Adrenal gland (tissue), 5 donors: ENCODE results near the gene IFRD2.

Experiments used
- CTCF ChIP-seq, 6 experiments: fragments of 450-650 bp in 4 of 6; fragments of 200-600 bp in 2 of 6; sonication (generic) in 1 of 6; IDR thresholded peaks; 1 replicate in 5 of 6; 2 replicates in 1 of 6; pipeline versions ENCODE4 v1.5.1 to v1.8.0; 2016 to 2021; ENCODE audit warnings: antibody characterized with exemption in 6 of 6, mild to moderate bottlenecking in 2 of 6, moderate library complexity in 1 of 6
- POLR2A ChIP-seq, 2 donors: fragments of 450-650 bp; IDR thresholded peaks; one replicate each; pipeline ENCODE4 v1.6.1; 2017; ENCODE audit warnings: antibody characterized with exemption in 2 of 2, mild to moderate bottlenecking in 2 of 2, moderate library complexity in 1 of 2
- donor health status: DM: no; HTN: no; CAD: no.

GRCh38 chr3:50314342-50314741 lies 22.1 kb upstream of the IFRD2 start:
- TF ChIP-seq POLR2A (IDR thresholded peaks at IDR 0.05) = no peak
- no peak for TF ChIP-seq CTCF (IDR thresholded peaks at IDR 0.05)
